GM21367 (cell line): Measurements from ENCODE around the gene AOPEP.

ENCODE experiments used
- ATAC-seq: cut with Tn5 transposase; IDR thresholded peaks from one replicate; pipeline ENCODE4 v1.9.1; 2021; ENCODE audit not compliant: unreplicated experiment

AOPEP gene

DNA sequence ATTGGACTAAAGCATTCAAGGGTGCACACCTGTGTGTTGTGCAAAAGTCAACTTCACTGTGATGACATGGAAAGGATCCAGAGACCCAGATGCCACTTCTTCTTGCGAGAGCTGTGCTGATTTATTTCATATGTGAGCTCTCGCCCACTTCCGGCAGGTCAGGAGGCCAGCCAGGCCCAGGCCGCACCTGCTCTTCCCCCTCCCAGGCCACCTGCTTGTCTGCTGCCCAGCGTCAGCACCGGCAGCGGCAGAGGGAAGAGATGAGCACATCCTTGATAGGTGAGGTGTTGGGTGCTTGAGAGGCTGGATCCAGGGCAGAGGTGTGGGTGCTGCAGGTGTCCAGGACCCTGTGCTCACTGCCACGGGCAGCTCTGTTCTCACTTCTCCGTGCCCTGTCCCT is 348.1 kb downstream of the AOPEP start:
- ATAC-seq: no peak

DNA sequence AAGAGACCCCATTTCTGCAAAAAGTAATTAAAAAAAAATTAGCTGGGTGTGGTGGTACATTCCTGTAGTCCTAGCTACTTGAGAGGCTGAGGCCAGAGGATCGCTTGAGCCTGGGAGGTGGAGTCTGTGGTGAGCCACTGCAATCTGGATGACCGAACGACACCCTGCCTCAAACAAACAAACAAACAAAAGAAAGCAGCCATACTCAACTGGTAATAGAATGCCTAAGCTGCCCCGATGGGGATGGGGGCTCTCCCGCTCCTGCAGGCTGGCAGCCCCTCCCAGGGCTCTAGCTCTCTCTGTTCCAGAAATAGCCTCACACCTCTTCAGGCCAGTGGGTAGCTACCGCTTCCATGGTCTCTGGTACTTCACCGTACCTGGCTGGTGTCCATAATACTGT is 349.2 kb downstream of the AOPEP start:
- no peak for ATAC-seq

DNA sequence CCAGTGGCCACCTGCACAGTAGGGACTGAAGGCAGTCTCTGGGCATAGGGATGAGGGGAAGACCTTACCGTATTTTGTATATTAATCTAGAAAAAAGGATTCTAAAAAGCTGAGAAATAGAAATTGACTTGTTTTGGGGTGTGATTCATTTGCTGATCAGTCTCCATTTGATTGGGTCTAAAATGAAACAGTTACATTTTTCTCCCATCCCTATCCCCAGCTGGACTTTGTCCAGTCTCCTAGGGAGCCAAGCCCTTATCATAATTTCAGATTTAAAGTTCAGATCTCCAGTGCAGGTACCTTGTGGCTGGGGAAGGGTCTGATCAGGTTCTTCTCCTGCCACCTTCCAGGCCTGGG is 350.2 kb downstream of the AOPEP start:
- no peak for ATAC-seq

DNA sequence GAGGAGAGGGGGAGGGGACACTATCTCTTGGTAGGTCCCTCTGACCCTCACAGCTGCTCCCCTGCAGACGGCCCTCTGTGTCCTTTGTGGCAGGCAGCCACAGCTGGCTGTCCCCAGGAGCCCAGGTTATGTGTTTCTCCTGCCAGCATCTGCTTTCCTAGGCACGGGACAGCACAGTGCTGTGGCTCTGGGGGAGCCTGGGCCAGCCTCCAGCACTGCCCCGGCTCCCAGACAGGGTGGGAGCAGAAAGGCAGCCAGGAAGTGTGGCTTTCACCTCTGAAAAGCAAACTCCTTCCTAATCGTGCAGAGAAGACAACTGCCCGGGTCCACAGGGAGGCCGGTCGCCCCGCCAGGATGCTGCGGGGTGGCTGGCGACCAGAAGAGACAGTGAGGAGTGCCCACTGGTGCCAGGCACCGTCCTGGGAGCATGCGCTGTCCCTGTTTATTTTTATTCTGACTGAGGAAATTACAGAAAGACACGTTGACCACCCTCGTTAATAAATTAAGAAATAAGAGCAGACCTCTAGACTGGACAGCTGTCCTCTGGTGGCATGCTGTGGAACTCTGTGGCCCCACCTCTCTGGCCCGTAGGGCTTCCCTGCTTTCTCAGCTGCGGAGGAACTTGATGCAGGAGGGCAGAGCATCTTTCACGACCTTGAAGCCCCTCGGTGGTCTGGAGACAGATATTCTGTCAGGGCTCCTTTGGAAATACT is 350.7 kb downstream of the AOPEP start:
- no peak for ATAC-seq

DNA sequence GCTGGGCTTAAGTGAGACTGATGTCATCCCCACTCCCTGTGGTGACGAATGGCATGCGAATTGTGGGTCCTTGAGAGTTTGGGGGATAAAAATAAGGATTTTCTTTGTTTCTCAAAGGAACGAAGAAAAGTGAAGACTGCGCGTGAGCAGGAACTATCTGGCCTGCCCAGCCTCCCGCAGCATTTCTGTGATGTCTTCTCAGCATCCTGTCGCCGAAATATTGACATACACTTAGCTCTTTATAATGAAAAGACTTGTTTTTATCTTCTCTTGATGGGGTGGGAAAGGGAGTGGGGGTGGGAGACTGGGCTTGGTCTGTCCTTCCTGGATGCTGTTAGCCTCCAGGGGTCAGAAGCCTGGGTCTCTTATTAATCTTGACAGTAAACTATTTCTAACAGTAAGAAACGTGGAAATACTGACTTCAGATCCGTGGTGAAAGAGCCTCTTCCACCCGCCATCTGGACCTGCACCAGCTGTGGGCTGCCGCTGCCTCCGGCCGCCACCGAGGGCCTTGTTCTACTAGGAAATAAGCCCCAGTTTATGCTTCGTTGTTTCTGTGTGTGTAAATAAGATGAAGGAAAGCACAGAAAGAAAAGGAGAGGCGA is 351.4 kb downstream of the AOPEP start:
- ATAC-seq: no peak

DNA sequence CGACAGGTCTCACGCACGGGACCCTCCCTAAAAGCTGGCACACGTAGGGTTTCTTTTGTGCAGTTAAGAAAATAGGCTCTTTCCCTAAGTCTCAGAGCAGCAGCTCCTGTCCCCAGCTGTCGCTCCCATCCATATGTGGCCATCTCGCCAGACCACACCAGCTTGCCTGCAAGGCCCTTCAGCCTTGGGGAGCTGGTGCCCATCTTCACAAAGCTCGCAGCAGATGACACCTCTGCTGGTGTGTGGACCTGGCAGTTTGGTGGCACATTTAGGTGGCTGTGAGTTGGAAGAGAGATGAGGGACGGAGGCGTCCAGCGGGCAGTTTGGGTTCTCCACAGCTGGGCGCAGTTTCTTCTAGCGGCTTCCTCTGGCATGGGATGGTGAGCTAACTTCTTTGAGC is 352.0 kb downstream of the AOPEP start:
- no peak for ATAC-seq

DNA sequence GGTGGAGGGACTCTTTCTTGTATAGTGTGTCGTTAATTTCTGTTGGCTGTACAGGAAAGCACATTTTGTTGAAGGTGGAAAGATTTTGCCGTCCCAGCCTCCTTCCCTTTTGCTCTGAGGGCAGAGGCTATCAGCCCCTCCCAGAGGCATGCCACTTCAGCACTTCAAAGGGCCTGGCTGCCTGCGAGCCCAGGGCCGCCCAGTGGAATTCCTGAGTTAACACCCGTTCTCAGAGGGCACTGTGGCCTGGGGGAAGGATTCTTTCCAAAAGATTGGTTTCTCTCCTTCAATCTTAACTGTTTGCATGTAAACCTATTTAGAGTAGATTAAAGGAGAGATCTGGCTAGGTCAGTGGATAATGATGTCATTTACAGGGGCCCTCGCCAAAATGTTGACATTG is 352.4 kb downstream of the AOPEP start:
- ATAC-seq: no peak

DNA sequence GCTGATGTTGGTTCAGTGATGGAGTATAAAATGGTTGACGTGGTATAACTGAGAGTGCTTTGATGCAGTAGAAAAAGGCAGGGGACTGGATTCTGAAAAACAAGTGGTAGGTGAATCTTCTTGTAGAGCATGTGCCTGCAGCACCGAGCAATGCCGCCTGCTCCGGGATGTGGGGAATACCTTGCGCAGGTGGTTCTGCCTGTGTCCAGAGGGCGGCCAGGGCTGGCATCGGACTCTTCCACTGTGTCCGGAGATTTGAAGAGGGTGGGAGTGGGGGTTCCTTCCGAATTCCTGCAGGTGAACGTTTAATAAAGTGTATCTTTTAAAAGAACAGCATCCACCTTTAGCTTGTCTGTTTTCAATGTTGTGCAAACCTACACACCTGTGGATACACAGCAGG is 353.0 kb downstream of the AOPEP start:
- no peak for ATAC-seq

DNA sequence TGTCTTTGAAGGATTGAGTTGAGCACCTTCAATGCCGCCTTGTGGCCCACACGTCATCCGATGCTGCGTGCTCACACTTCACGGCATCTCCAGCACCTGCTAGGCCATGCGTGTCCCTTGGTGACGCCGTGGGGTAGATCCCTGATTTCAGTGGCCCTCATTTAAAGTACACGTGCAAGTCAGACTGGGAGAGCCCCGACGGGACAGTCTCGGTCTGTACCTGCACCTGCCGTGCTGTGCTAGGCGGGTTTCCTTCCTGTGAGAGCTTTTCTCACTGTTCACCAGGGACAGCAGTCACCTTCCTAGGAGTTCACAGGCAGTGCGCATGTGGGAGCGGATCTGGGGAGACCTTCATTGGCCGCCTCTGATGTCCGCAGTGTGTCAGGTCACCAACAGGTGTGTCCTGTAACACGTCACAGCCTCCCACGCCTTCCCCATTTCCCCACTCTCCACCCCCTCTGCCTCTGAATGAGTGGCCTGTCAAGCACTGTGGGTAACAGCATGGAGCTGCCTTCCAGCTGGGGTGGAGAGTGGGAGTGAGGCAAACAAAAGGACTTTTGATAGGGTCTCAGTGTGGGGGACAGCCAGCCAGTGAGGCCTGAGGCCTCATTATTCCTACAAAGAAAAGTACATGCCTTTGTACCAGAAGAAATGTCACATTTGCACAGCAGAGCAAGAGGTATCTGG is 354.6 kb downstream of the AOPEP start:
- ATAC-seq: no peak

DNA sequence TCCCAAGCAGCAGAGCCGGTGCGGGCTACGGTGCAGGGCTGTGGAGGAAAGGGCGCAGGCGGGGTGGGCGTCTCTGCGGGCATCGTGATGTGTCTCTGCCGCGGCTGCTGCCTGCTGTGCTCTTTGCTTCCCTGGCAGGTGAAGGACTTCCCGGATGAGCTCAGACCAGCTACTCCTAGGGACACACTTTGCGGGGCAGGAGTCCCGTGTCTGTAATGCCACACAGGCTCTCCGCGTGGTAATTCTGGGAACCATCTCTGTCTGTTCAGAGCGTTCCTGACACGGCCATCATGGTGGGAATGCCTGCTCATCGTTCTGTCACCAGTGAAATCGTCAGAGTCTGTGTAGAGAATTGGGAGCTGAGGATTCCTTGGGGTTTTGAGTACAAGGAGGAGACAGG is 355.5 kb downstream of the AOPEP start:
- ATAC-seq: no peak

DNA sequence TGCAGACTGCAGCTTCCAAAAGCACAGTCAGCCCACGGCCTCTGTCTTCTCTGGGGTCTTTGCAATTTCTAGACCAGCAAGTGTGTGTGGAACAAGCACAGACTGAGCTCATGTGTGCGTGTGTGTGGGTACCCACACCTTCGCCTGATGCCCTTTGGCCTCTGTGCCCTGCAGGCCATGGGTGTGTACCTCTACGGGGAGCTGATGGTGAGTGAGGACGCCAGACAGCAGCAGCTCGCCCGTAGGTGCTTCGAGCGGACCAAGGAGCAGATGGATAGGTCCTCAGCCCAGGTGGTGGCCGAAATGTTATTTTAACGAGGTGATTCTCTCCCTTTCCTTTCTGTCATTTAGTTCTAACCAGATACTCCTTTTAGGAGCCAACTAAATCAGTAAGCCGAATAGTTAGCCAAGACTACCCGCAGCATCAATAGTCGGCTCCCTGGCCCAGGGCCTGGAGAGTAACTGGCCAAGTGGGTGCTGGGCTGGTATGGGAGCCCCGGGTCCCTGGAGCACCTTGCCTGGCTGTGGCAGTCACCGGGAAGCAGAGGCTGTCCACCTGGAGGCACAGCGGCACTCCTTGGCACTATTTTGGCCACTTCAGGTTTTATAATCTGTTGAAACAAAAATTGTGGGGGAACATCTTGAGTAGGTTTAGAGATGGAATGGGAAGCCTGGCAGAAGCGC is 356.0 kb downstream of the AOPEP start:
- no peak for ATAC-seq

DNA sequence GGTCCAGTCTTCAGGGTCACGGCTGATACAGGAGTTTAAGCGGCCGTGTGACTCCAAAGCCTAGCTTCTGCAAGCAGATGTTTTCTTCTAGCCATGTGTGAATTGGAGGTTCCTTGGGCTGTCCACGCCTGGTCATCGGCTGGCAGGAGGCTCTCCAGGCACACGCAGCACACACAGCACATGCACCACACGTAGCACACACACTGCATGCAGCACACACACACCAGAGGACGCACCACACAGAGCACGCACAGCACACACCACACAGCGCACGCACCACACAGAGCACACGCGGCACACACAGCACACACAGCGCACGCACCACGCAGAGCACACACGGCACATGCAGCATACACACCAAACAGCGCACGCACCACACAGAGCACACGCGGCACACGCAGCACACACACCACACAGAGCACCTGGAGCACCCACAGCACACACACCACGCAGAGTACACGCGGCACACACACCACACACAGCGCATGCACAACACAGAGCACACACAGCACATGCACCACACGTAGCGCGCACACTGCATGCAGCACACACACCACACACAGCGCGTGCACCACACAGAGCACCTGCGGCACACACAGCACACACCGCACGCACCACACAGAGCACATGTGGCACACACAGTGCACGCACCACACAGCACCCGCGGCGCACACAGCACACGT is 356.7 kb downstream of the AOPEP start:
- no peak for ATAC-seq

DNA sequence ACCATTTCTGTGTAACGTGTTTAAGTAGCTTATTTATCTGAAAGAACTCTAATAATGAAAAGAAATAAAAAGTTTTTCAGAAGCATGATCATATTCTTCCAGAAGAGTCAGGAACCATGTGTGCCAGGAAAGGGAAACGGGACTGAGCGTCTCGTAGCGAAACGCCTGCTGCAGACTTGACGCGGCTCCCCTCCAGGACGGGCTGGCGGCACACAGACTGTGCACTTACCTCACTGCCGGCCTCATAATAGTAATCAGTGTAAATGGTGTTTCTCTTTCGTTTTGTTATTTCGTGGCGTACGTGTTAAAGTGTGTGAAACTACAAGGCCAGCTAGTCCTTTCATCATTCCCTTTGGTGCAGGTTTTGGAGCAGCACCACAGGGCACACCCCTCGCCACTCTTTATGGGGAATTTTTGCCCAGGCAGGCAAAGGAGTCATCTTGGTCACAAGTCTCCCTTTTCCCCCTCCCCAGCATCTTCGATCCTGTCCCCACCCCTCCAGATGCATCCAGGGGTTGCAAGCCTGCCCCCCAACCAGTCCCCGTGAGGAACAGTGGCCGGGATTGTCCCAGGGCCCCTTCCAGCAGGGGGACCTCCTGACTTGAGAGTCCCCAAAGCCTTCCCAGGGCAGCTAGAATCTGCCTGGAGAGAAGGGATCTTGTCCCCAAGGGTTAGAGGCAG is 357.9 kb downstream of the AOPEP start:
- ATAC-seq: no peak

DNA sequence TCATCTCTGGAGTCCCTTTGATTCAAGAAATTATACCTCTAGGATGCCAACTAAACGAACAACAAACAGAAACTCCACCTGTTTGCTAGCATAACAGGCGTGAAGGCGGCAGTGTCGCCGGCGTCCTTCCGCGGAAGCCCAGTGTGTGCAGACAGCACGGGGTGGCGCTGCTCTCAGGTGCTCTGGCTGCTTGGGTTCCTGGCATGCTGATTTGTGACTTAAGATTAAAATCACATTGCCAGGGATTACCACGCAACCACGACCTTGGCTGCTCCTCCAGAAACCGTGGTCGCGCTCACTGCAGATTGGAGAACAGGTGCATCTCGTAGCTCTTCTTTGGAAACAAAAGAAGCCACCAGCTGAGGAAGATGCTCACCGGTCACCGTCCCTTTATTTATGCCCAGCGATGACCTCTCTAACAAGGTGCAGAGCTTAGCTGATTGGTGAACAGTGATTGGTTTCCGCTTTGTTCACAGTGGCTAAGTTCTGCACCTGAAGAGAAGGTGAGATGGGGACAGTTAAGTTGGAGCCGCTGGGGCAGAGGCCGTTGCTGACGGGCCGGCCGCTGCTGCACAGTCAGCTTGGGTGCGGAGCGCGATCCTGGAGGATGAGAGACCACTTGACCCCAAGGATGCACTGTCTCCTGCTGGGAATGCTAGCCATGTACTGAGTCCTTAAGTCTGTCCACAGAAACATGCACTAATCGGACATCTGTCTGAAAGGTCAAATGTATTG is 358.7 kb downstream of the AOPEP start:
- ATAC-seq: no peak

DNA sequence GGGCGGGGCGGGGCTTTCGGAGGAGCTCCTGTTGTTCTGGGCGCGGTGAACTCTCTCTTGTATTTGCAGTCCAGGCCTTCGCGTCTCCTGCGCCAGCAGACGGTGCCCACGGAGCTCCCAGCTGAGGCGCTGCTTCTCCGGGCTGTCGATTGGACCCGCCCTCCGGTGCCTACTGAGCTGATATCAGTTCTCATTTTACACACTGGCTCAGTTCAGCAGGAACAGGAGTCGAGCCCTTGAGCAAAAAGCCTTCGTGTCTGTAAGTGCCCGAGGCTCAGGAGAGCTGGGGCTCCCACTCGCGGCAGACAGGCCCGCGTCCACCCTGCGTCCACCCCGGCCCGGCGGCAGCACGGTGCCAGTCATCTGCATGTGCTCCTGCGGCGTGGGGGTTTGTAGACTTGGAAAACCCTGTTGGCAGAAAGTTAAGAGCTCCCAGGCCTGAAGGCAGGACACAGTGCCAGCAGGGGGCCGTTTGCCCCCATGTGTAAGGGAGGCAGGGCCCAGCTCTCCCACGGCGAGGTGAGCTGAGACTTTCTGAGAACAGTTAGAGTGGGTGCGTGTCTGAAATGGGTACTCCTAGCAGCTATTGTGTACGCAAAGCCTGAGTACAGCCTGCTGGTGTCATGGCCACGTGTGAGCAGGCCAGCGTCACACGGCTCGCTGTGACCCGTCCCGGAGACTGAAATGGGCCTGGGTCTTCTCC is 359.5 kb downstream of the AOPEP start:
- no peak for ATAC-seq

DNA sequence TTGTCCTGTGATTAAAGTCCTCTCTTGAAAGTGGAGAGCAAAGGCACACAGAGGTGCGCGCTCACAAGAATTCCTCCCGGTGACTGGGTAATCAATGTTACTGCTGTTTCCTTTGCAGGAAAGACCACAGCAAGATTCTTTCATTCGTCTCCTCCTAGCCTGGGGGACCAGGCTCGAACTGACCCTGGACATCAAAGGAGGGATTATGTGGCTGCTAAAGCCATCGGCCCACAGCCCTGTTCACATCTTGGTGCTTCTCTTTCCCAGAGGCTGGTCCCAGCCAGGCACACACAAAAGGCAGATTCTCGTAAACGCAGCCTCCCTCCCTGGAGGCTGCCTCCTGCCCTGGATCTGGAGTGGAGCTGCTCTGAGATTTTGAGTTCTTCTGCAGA is 360.1 kb downstream of the AOPEP start:
- ATAC-seq: no peak

DNA sequence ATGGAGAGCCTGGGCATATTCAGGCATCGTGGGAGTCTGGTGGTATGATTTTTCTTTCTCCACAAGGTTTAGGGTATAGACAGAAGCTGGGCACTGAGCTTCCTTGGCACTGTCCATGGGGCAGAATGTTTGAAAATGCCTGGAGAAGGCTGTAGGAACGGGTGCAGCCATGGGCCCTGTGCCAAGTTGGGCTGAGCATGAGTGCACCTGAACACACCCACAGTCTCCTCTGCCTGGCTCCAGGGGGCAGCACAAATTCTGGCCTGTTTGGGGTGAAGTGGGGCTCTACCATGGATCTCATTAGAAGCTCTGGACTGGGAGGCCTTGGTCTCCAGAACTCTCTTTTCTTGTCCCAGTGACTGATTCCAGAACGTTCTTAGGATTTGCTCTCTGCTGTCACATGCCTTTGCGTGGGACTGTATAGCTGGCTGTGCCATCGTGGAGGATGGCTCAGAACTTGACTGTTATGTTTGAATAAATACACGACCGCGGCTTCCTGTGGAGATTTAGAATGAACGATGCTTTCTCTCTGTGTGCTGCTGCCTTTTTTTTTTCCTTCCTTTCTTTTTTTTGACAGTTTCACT is 361.3 kb downstream of the AOPEP start:
- ATAC-seq: no peak

DNA sequence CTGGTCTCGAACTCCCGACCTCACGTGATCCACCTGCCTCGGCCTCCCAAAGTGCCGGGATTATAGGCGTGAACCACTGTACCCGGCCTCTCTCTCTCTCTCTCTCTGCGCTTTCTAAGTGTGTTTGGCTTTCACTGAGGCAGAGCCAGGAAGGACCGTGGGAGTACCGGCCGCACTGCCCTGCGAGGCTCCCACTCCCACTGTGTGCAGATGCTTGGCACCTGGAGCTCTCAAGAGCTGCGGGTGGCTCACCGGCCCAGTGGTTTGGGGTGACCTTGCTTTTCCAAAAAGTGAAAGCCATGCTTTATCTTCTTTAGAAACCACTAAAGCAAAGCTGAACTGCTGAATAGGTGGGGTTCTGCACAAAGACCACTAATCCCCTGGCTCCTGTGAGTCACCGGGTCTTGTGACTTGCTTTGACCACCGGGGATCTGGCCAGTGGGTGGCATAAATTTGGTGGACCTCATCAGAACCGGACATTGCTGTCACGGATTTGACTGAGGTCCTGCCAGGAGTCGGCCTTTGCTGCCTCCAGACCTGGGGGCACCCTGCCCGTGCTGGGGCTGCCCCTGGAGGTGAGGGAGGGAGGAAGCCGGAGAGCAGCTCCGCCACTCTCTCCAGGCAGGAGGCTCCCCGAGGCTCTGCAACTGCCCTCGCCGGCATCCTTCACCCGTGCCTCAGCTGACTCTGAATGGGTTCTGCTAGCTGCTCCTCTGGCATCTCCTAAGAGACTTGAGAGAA is 362.1 kb downstream of the AOPEP start:
- ATAC-seq: no peak
